Measurements from ENCODE around the gene COX6A2.

Gene COX6A2

GRCh38 chr16:31461921-31462804 is 34.0 kb upstream of the COX6A2 start:
- Histone ChIP-seq H3K4me1 (peaks cover 0 to 26% (median 20%) of the 10 kb centered on the region in 4 donors), H3K36me3 (peaks cover 0 to 57% (median 38%) of the 10 kb centered on the region in 3 donors), H3K27ac (no peak overlapping the region), H3K9me3 (no peaks in the 10 kb centered on the region), H3K4me3 (no peak overlapping the region), H3K27me3 (no peaks in the 10 kb centered on the region)
- intact Hi-C loops (cut with DNase I; ENCODE audit: low total_unique reads): no loop called here
- TF ChIP-seq CTCF (IDR thresholded peaks at IDR 0.05): no peak
- peak in 1 of 2 donors; percentile 62 for DNase-seq

DNA sequence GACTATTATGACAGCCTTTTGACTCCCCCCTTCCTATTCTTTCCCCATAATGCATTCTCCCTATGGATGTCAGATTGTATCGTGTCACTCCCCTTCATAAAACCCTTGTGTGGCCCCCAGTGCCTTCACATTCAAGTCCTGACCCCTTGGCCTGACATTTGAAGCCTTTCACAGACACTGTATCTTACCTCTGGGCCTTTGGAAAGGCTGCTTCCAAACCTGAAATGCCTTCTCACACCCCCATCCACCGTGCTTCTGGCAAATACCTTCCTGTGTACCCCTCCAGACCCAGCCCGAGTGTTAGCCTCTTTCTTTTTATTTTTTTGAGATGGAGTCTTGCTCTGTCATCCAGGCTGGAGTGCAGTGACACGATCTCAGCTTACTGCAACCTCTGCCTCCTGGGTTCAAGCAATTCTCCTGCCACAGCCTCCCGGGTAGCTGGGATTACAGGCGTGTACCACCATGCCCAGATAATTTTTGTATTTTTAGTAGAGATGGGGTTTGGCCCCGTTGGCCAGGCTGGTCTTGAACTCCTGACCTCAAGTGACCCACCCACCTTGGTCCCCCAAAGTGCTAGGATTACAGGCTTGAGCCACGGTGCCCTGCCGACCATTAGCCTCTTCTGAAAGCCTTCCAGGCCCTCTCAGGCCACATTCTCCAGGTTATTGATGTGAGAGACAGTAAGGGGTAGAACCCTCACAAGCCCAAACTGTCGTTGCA is 33.2 kb upstream of the COX6A2 start:
- Histone ChIP-seq H3K27ac (no peak overlapping the region), H3K27me3 (no peaks in the 10 kb centered on the region), H3K4me3 (no peak overlapping the region), H3K9me3 (no peaks in the 10 kb centered on the region), H3K36me3 (peaks cover 0 to 53% (median 32%) of the 10 kb centered on the region in 3 donors), H3K4me1 (peaks cover 0 to 34% (median 28%) of the 10 kb centered on the region in 4 donors)
- no peak for TF ChIP-seq CTCF (IDR thresholded peaks at IDR 0.05)
- DNase-seq: peak in 1 of 2 donors; percentile 53
- intact Hi-C loops (cut with DNase I; ENCODE audit: low total_unique reads): no loop called here

DNA sequence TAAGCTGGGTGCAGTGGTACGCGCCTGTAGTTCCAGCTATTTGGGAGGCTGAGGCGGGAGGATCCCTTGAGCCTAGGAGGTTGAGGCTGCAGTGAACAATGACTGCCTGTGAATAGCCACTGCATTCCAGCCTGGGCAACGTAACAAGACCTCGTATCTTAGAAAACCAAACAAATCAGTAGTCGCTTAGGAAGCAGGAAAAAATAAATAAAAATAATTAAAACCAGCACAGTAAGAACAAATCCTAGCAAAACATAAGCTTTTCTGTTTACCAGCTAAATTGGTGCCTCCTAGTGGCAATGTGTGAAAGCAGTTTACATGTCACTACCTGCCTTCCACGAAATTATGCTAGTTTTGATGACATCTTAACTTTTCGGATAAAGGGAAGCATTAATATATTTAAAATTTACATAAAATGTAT is 32.4 kb upstream of the COX6A2 start:
- Histone ChIP-seq H3K27ac (peak overlapping the region; percentile 98 to 99), H3K36me3 (peaks cover 0 to 46% (median 24%) of the 10 kb centered on the region in 3 donors), H3K4me3 (peak overlapping the region; percentile 65 to 66), H3K27me3 (no peaks in the 10 kb centered on the region), H3K4me1 (peaks cover 0 to 41% (median 35%) of the 10 kb centered on the region in 4 donors), H3K9me3 (no peaks in the 10 kb centered on the region)
- peak; percentile 43 to 46 for TF ChIP-seq CTCF (IDR thresholded peaks at IDR 0.05)
- DNase-seq: peak in 1 of 2 donors; percentile 58
- intact Hi-C loops (cut with DNase I; ENCODE audit: low total_unique reads): no loop called here

- no peak for TF ChIP-seq CTCF (IDR thresholded peaks at IDR 0.05)
- Histone ChIP-seq H3K9me3 (no peaks in the 10 kb centered on the region), H3K36me3 (peaks cover 0 to 44% (median 18%) of the 10 kb centered on the region in 3 donors), H3K27me3 (no peaks in the 10 kb centered on the region), H3K4me1 (peaks cover 0 to 48% (median 41%) of the 10 kb centered on the region in 4 donors), H3K27ac (peak overlapping the region; percentile 98 to 99), H3K4me3 (peak overlapping the region; percentile 65 to 66)
- peak; percentile 100 for DNase-seq
- intact Hi-C loops (cut with DNase I; ENCODE audit: low total_unique reads): loop anchor here (2.0 to 10.0 kb wide), 2 partner anchors 15 to 415 kb away; partner anchors contain the start of gene ZNF267
Measured at GRCh38 chr16:31459687-31460581, 31.8 kb upstream of the COX6A2 start.

All from tibial artery (tissue), 4 donors.